ENCODE data around the gene C2orf78. TPM values are rescaled to one million over a fixed set of nuclear protein-coding genes. Genes with fewer than 3 reads are reported as not detected.

The C2orf78 gene
- total RNA-seq, 1 experiment from 2014 or later: not detected

DNA sequence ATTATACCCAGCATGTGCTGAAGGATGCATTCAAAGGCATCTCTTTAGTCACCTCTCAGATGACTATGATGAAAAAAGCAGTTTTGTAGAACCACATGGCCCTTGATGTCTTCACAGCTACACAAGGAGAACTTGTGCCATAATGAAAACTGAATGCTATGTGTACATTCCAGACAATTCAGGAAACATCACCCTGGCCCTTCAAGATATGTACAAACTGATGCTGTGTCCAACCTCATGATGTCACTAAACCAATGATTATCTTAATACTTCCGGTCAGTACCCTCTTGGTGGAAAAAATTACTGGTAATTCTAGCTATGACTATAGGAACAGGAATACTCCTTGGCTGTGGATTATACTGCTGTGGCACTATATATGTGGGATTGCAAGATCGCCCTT is 24.1 kb upstream of the C2orf78 start:
- DNase-seq (ENCODE audit: low spot score): no peak
- H3K27ac ChIP-seq (ENCODE audit: low read depth, low read length, poor library complexity, severe bottlenecking): no peak overlapping the region
- POLR2A ChIA-PET (ENCODE audit: low non-redundant PET): no interaction called here

GRCh38 chr2:73762571-73762970 is 21.4 kb upstream of the C2orf78 start:
- ChIA-PET CTCF (no interaction called here), POLR2A (ENCODE audit: low non-redundant PET) (no interaction called here)
- DNase-seq (ENCODE audit: low spot score): no peak
- Histone ChIP-seq H3K4me3 (ENCODE audit: low read depth, low read length, poor library complexity, severe bottlenecking) (no peak overlapping the region), H3K9me3 (ENCODE audit: low read depth, low read length, poor library complexity, severe bottlenecking) (no peaks in the 10 kb centered on the region), H3K27me3 (replicated peaks; ENCODE audit: insufficient read depth, low read depth, low read length, poor library complexity) (no peaks in the 10 kb centered on the region), H3K27ac (ENCODE audit: low read depth, low read length, poor library complexity, severe bottlenecking) (no peak overlapping the region), H3K4me1 (ENCODE audit: insufficient read depth, low read length, poor library complexity, severe bottlenecking) (no peaks in the 10 kb centered on the region), H3K36me3 (ENCODE audit: insufficient read depth, low read length, poor library complexity, severe bottlenecking) (peaks cover 31% of the 10 kb centered on the region)
- BruUV-seq (replicated peaks): no TSS peak
- no peak for TF ChIP-seq EZH2 (IDR thresholded peaks at IDR 0.05; ENCODE audit: borderline replicate concordance, low read depth, low read length, poor library complexity, severe bottlenecking)
- intact Hi-C loops (cut with micrococcal nuclease; ENCODE audit: unreplicated experiment): no loop called here

More for the DNA sequence above, 24.1 kb upstream of the C2orf78 start:
- Histone ChIP-seq H3K9me3 (ENCODE audit: low read depth, low read length, poor library complexity, severe bottlenecking) (no peaks in the 10 kb centered on the region), H3K4me1 (ENCODE audit: insufficient read depth, low read length, poor library complexity, severe bottlenecking) (no peaks in the 10 kb centered on the region), H3K27me3 (replicated peaks; ENCODE audit: insufficient read depth, low read depth, low read length, poor library complexity) (no peaks in the 10 kb centered on the region), H3K36me3 (ENCODE audit: insufficient read depth, low read length, poor library complexity, severe bottlenecking) (peaks cover 13% of the 10 kb centered on the region), H3K4me3 (ENCODE audit: low read depth, low read length, poor library complexity, severe bottlenecking) (no peak overlapping the region)
- CTCF ChIA-PET: no interaction called here
- TF ChIP-seq EZH2 (IDR thresholded peaks at IDR 0.05; ENCODE audit: borderline replicate concordance, low read depth, low read length, poor library complexity, severe bottlenecking): no peak
- intact Hi-C loops (cut with micrococcal nuclease; ENCODE audit: unreplicated experiment): no loop called here
- no TSS peak for BruUV-seq (replicated peaks)

- TF ChIP-seq, protein P1, sequence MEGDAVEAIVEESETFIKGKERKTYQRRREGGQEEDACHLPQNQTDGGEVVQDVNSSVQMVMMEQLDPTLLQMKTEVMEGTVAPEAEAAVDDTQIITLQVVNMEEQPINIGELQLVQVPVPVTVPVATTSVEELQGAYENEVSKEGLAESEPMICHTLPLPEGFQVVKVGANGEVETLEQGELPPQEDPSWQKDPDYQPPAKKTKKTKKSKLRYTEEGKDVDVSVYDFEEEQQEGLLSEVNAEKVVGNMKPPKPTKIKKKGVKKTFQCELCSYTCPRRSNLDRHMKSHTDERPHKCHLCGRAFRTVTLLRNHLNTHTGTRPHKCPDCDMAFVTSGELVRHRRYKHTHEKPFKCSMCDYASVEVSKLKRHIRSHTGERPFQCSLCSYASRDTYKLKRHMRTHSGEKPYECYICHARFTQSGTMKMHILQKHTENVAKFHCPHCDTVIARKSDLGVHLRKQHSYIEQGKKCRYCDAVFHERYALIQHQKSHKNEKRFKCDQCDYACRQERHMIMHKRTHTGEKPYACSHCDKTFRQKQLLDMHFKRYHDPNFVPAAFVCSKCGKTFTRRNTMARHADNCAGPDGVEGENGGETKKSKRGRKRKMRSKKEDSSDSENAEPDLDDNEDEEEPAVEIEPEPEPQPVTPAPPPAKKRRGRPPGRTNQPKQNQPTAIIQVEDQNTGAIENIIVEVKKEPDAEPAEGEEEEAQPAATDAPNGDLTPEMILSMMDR (conservative IDR thresholded peaks at IDR 0.05; ENCODE audit: low read depth, low read length): no peak
- TF ChIP-seq EZH2 (IDR thresholded peaks at IDR 0.05; ENCODE audit: borderline replicate concordance, low read depth, low read length, poor library complexity, severe bottlenecking): no peak
- H3K4me1 ChIP-seq (ENCODE audit: insufficient read depth, low read length, poor library complexity, severe bottlenecking): no peaks in the 10 kb centered on the region
- intact Hi-C loops (cut with micrococcal nuclease; ENCODE audit: unreplicated experiment): no loop called here
- POLR2A ChIA-PET (ENCODE audit: low non-redundant PET): no interaction called here
- H3K27ac ChIP-seq (ENCODE audit: low read depth, low read length, poor library complexity, severe bottlenecking): no peak overlapping the region
- no peaks in the 10 kb centered on the region for H3K9me3 ChIP-seq (ENCODE audit: low read depth, low read length, poor library complexity, severe bottlenecking)
- peaks cover 46% of the 10 kb centered on the region for H3K36me3 ChIP-seq (ENCODE audit: insufficient read depth, low read length, poor library complexity, severe bottlenecking)
- CTCF ChIA-PET: no interaction called here
- no peak for DNase-seq (ENCODE audit: low spot score)
- H3K27me3 ChIP-seq (replicated peaks; ENCODE audit: insufficient read depth, low read depth, low read length, poor library complexity): no peaks in the 10 kb centered on the region
- BruUV-seq (replicated peaks): no TSS peak
- no peak overlapping the region for H3K4me3 ChIP-seq (ENCODE audit: low read depth, low read length, poor library complexity, severe bottlenecking)
These were observed 19.0 kb upstream of the C2orf78 start for GRCh38 chr2:73764945-73765344.

DNA sequence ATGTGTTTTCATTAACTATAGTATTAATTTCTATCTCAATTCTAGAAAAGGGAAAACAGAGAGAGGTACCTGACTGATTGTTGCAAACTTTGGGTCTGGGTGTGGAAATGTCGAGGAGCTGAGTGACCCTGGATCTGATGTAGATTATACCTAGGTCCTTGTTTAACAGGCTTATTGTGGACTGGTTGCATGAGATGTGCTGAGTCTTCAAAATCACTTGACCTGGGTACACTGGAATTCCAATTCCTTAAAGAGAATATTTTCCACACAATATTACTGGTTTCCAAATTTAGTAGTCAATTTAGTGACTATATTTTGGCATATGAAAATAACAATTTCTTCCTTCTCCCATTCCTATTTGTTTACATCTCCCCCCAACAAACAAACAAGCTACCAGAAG is 17.6 kb upstream of the C2orf78 start:
- DNase-seq (ENCODE audit: low spot score): no peak
- H3K36me3 ChIP-seq (ENCODE audit: insufficient read depth, low read length, poor library complexity, severe bottlenecking): peaks cover 46% of the 10 kb centered on the region
- no peak overlapping the region for H3K27ac ChIP-seq (ENCODE audit: low read depth, low read length, poor library complexity, severe bottlenecking)
- no peak overlapping the region for H3K4me3 ChIP-seq (ENCODE audit: low read depth, low read length, poor library complexity, severe bottlenecking)
- ChIA-PET POLR2A (ENCODE audit: low non-redundant PET) (no interaction called here), CTCF (no interaction called here)
- intact Hi-C loops (cut with micrococcal nuclease; ENCODE audit: unreplicated experiment): no loop called here
- BruUV-seq (replicated peaks): no TSS peak
- TF ChIP-seq EZH2 (IDR thresholded peaks at IDR 0.05; ENCODE audit: borderline replicate concordance, low read depth, low read length, poor library complexity, severe bottlenecking): no peak
- TF ChIP-seq, protein P1 (conservative IDR thresholded peaks at IDR 0.05; ENCODE audit: low read depth, low read length): no peak
- no peaks in the 10 kb centered on the region for H3K9me3 ChIP-seq (ENCODE audit: low read depth, low read length, poor library complexity, severe bottlenecking)
- no peaks in the 10 kb centered on the region for H3K27me3 ChIP-seq (replicated peaks; ENCODE audit: insufficient read depth, low read depth, low read length, poor library complexity)
- no peaks in the 10 kb centered on the region for H3K4me1 ChIP-seq (ENCODE audit: insufficient read depth, low read length, poor library complexity, severe bottlenecking)

Data from A673 (cell line).